IgD-negative memory B cell (primary cell): Measurements from ENCODE around the gene LMLN. TPM values are rescaled to one million over a fixed set of nuclear protein-coding genes. Genes with fewer than 3 reads are reported as not detected.

Experiments
- polyA plus RNA-seq: library from polyadenylated mRNA; unstranded; fragments of 300-500 nt; fragmentation: Illumina TruSeq; gene quantifications from one replicate; pipeline ENCODE4 v1.2.3, GENCODE V29; 2021

The LMLN gene
- polyA plus RNA-seq, 1 donor from 2014 or later: 1.3 TPM

Other genes starting within 250 kb of the LMLN start
- 46.5 TPM for gene RUBCN, start 223.3 kb upstream of the LMLN start, polyA plus RNA-seq
- 65.5 TPM for gene FYTTD1, start 210.3 kb upstream of the LMLN start, polyA plus RNA-seq
- 24.3 TPM for gene LRCH3, start 169.0 kb upstream of the LMLN start, polyA plus RNA-seq
- 1,996 TPM for gene RPL35A, start 10.0 kb upstream of the LMLN start, polyA plus RNA-seq